SK-N-SH (cell line): ENCODE measurements around the gene TSR2. TPM values are rescaled to one million over a fixed set of nuclear protein-coding genes. Genes with fewer than 3 reads are reported as not detected.

Experiments
- CTCF ChIA-PET: fragments of 300-600, 350-600 bp; formaldehyde crosslinking; extraction: SDS; loops from one replicate; lab custom pipeline; 2021; lab: Yijun Ruan, JAX
- POLR2A ChIA-PET: fragments of 350-600 bp; sonication (Branson Sonifier 250); formaldehyde crosslinking; extraction: SDS; loops from one replicate; lab custom pipeline; 2020; ENCODE audit warnings: antibody characterized with exemption, inconsistent platforms; lab: Yijun Ruan, JAX
- DNase-seq: peaks from one replicate; pipeline ENCODE4 v3.0.0; 2012
- H2AFZ ChIP-seq: fragments of 200-600 bp; sonication (generic); 2 replicates; pipeline ENCODE4 v1.8.1; 2016; ENCODE audit warnings: antibody characterized with exemption, mild to moderate bottlenecking, low read depth
- H3F3A ChIP-seq: fragments of 200-600 bp; sonication (generic); replicated peaks from 2 replicates; pipeline ENCODE3; 2016; ENCODE audit warnings: antibody characterized with exemption, mild to moderate bottlenecking; ENCODE audit not compliant: insufficient read depth
- H3K27ac ChIP-seq, 2 experiments: fragments of 200-500 bp in 1 of 2; fragments of 200-600 bp in 1 of 2; sonication (Bioruptor generic) in 1 of 2; sonication (generic), shearing (Covaris generic) in 1 of 2; 2 replicates each; pipeline versions ENCODE4 v1.5.1 to v1.6.1; 2014 to 2016; ENCODE audit warnings: low read depth in 2 of 2, inconsistent platforms in 1 of 2, low read length in 1 of 2, mild to moderate bottlenecking in 1 of 2, mixed read lengths in 1 of 2
- H3K27me3 ChIP-seq: fragments of 200-600 bp; sonication (generic), shearing (Covaris generic); 2 replicates; pipeline ENCODE4 v1.6.1; 2016; ENCODE audit warnings: mixed run types; ENCODE audit not compliant: insufficient read depth
- H3K36me3 ChIP-seq, 2 experiments: fragments of 200-500 bp in 1 of 2; fragments of 200-600 bp in 1 of 2; sonication (Bioruptor generic) in 1 of 2; sonication (generic) in 1 of 2; replicated peaks in 1 of 2; 2 replicates each; pipeline versions ENCODE3 to v1.5.1; 2014 to 2016; ENCODE audit warnings: low read length in 1 of 2, mild to moderate bottlenecking in 1 of 2; ENCODE audit not compliant: insufficient read depth in 2 of 2, control insufficient read depth in 1 of 2
- H3K4me1 ChIP-seq, 2 experiments: fragments of 200-500 bp in 1 of 2; fragments of 200-600 bp in 1 of 2; sonication (Bioruptor generic) in 1 of 2; sonication (generic), shearing (Covaris generic) in 1 of 2; 2 replicates each; pipeline versions ENCODE4 v1.5.1 to v1.6.1; 2014 to 2016; ENCODE audit warnings: low read depth in 1 of 2, low read length in 1 of 2, mixed run types in 1 of 2; ENCODE audit not compliant: insufficient read depth in 2 of 2, control insufficient read depth in 1 of 2
- H3K4me2 ChIP-seq: fragments of 200-600 bp; sonication (generic), shearing (Covaris generic); 2 replicates; pipeline ENCODE4 v1.6.1; 2017; ENCODE audit warnings: mixed run types
- H3K4me3 ChIP-seq, 2 experiments: fragments of 200-500 bp in 1 of 2; fragments of 200-600 bp in 1 of 2; sonication (Bioruptor generic) in 1 of 2; sonication (generic), shearing (Covaris generic) in 1 of 2; 2 replicates each; pipeline versions ENCODE4 v1.5.1 to v1.8.1; 2014 to 2016; ENCODE audit warnings: low read depth in 2 of 2, inconsistent platforms in 1 of 2, low read length in 1 of 2, mild to moderate bottlenecking in 1 of 2, mixed read lengths in 1 of 2, moderate library complexity in 1 of 2
- H3K79me2 ChIP-seq: fragments of 200-600 bp; sonication (generic); 2 replicates; pipeline ENCODE4 v1.8.1; 2017; ENCODE audit warnings: mild to moderate bottlenecking; ENCODE audit not compliant: insufficient read depth
- H3K9ac ChIP-seq: fragments of 200-600 bp; sonication (generic); 2 replicates; pipeline ENCODE4 v1.6.1; 2017; ENCODE audit warnings: mixed run types
- H3K9me2 ChIP-seq: fragments of 200-600 bp; sonication (generic); 2 replicates; pipeline ENCODE4 v1.6.1; 2017; ENCODE audit warnings: mixed run types
- H3K9me3 ChIP-seq: fragments of 200-600 bp; sonication (generic); 2 replicates; pipeline ENCODE4 v1.6.1; 2017; ENCODE audit warnings: mixed run types, mild to moderate bottlenecking, moderate library complexity
- H4K20me1 ChIP-seq: fragments of 200-600 bp; sonication (generic); 2 replicates; pipeline ENCODE4 v1.6.1; 2017; ENCODE audit warnings: mild to moderate bottlenecking, mixed run types; ENCODE audit not compliant: insufficient read depth
- ELF1 ChIP-seq: IDR thresholded peaks from 2 replicates; pipeline ENCODE4 v1.4.0; 2012
- EP300 ChIP-seq, 2 experiments: IDR thresholded peaks; 2 replicates each; pipeline versions ENCODE4 v1.4.0 to v1.6.1; 2012; ENCODE audit warnings: borderline replicate concordance in 1 of 2, low read depth in 1 of 2, low read length in 1 of 2
- MAX ChIP-seq: IDR thresholded peaks from 2 replicates; pipeline ENCODE4 v1.4.0; 2012; ENCODE audit warnings: low read depth
- NFIC ChIP-seq: IDR thresholded peaks from 2 replicates; pipeline ENCODE4 v1.4.0; 2012; ENCODE audit warnings: borderline replicate concordance
- NRF1 ChIP-seq: IDR thresholded peaks from 2 replicates; pipeline ENCODE4 v1.6.1; 2012; ENCODE audit warnings: low read depth, mild to moderate bottlenecking, low read length
- RAD21 ChIP-seq: IDR thresholded peaks from 2 replicates; pipeline ENCODE4 v1.6.1; 2012; ENCODE audit warnings: mild to moderate bottlenecking, low read length
- RCOR1 ChIP-seq: fragments of 150-350 bp; IDR thresholded peaks from 2 replicates; pipeline ENCODE4 v1.6.1; 2017; ENCODE audit warnings: antibody characterized with exemption, low read length
- RFX5 ChIP-seq: IDR thresholded peaks from 2 replicates; pipeline ENCODE4 v1.6.1; 2012; ENCODE audit warnings: mild to moderate bottlenecking, improper control_type of control experiment, low read length
- USF1 ChIP-seq: IDR thresholded peaks from 2 replicates; pipeline ENCODE4 v1.4.0; 2012; ENCODE audit warnings: low read depth, borderline replicate concordance
- USF2 ChIP-seq: fragments of 150-350 bp; IDR thresholded peaks from 2 replicates; pipeline ENCODE4 v1.6.1; 2017; ENCODE audit warnings: antibody characterized with exemption, low read length, low read depth, borderline replicate concordance
- YY1 ChIP-seq: IDR thresholded peaks from 2 replicates; pipeline ENCODE4 v1.4.0; 2012; ENCODE audit warnings: low read depth, mild to moderate bottlenecking
- WGBS: methylation state at CpG from one replicate; pipeline ENCODE4 v1.1.6; 2017; ENCODE audit warnings: low lambda C conversion rate; 5-methylcytosine and 5-hydroxymethylcytosine counted together
- polyA plus RNA-seq, 3 experiments: library from polyadenylated mRNA; depleted of rRNA; stranded (reverse); fragments of >200 nt; gene quantifications; 2 replicates each; pipeline ENCODE4 v1.2.3, GENCODE V29; 2012

Gene TSR2
- polyA plus RNA-seq, 1 of the 3 experiments (the other 2 are of a cell fraction), result 32.8 TPM

- peaks cover 10% of the 10 kb centered on the region; the same call in 1 of the 2 replicates for H3K27me3 ChIP-seq
- no peaks in the 10 kb centered on the region for H3K36me3 ChIP-seq
- no peaks in the 10 kb centered on the region for H3K9me2 ChIP-seq
- no peak overlapping the region for H2AFZ ChIP-seq
- H3K4me1 ChIP-seq, result no peaks in the 10 kb centered on the region
- no peak for DNase-seq
- H3K27ac ChIP-seq, result no peak overlapping the region
- 21% methylated on average over 2 of the region's 2 CpGs for WGBS
- no peak overlapping the region for H3K9ac ChIP-seq
- no peaks in the 10 kb centered on the region for H3K79me2 ChIP-seq
- H3F3A ChIP-seq, result no peaks in the 10 kb centered on the region
- H3K9me3 ChIP-seq, result no peaks in the 10 kb centered on the region
- ChIA-PET POLR2A (no interaction called here), CTCF (no interaction called here)
- H3K4me2 ChIP-seq, result no peak overlapping the region
- TF ChIP-seq RAD21, result no peak
- H4K20me1 ChIP-seq, result no peaks in the 10 kb centered on the region
- no peak overlapping the region for H3K4me3 ChIP-seq
Measured at GRCh38 chrX:54427837-54428424, 12.3 kb upstream of the TSR2 start.

GRCh38 chrX:54430519-54430918, 9.7 kb upstream of the TSR2 start:
- Histone ChIP-seq H3K9me2 (no peaks in the 10 kb centered on the region), H3K36me3 (no peaks in the 10 kb centered on the region), H3K4me3 (no peak overlapping the region), H4K20me1 (no peaks in the 10 kb centered on the region), H3K9ac (no peak overlapping the region), H3K79me2 (no peaks in the 10 kb centered on the region), H3K27ac (no peak overlapping the region), H3K9me3 (no peaks in the 10 kb centered on the region), H2AFZ (no peak overlapping the region), H3F3A (no peaks in the 10 kb centered on the region), H3K27me3 (peaks cover 10% of the 10 kb centered on the region; the same call in 1 of the 2 replicates), H3K4me1 (no peaks in the 10 kb centered on the region), H3K4me2 (no peak overlapping the region)
- POLR2A ChIA-PET, result no interaction called here
- CTCF ChIA-PET, result no interaction called here
- no peak for DNase-seq
- TF ChIP-seq MAX, result no peak
- TF ChIP-seq NRF1, result no peak
- no peak for TF ChIP-seq YY1
- no peak for TF ChIP-seq USF1
- no peak for TF ChIP-seq RFX5
- no peak for TF ChIP-seq NFIC
- TF ChIP-seq EP300 (IDR thresholded peaks at IDR 0.05; ENCODE audit: borderline replicate concordance in 1 of 2, low read depth in 1 of 2, low read length in 1 of 2), result no peak
- no peak for TF ChIP-seq USF2
- TF ChIP-seq ELF1, result no peak
- TF ChIP-seq RCOR1, result no peak
